Caco-2 (cell line): ENCODE data around the gene NINJ1. TPM values are rescaled to one million over a fixed set of nuclear protein-coding genes. Genes with fewer than 3 reads are reported as not detected.

Source experiments
- BruUV-seq: library from RNA; stranded (reverse); fragments of 400-500 nt; replicated peaks from 2 replicates; lab custom pipeline; 2021; lab: Mats Ljungman, UMichigan
- CTCF ChIA-PET: fragments of 300-600 bp; sonication (Branson Sonifier 250); formaldehyde crosslinking; loops from one replicate; lab custom pipeline; 2022; ENCODE audit warnings: antibody characterized with exemption; lab: Charles Lee
- POLR2A ChIA-PET: fragments of 300-600 bp; sonication (Branson Sonifier 250); formaldehyde crosslinking; loops from one replicate; lab custom pipeline; 2022; ENCODE audit warnings: antibody characterized with exemption; lab: Charles Lee
- DNase-seq, 2 experiments: peaks; one replicate each; pipeline versions ENCODE4 v3.0.0 to v3.0.0-alpha.2; 2020 to 2022
- H3K27me3 ChIP-seq: replicated peaks from 2 replicates; pipeline ENCODE4 v1.6.0; 2011; ENCODE audit warnings: low read length; ENCODE audit not compliant: control insufficient read depth, insufficient read depth
- H3K36me3 ChIP-seq: 2 replicates; pipeline ENCODE4 v1.5.1; 2011; ENCODE audit warnings: low read length; ENCODE audit not compliant: control insufficient read depth, insufficient read depth
- H3K4me1 ChIP-seq: fragments of 250-450 bp; sonication (Bioruptor Pico); 2 replicates; pipeline ENCODE4 v1.5.1; 2020; ENCODE audit warnings: mild to moderate bottlenecking
- H3K4me3 ChIP-seq: 2 replicates; pipeline ENCODE4 v1.5.1; 2011; ENCODE audit warnings: low read depth, mild to moderate bottlenecking, control low read depth, low read length
- H3K9me3 ChIP-seq: fragments of 250-450 bp; sonication (Bioruptor Pico); 2 replicates; pipeline ENCODE4 v1.5.1; 2020; ENCODE audit warnings: mild to moderate bottlenecking, moderate library complexity
- H3K27ac Mint-ChIP-seq: one replicate; pipeline ENCODE4 v1.8.0; 2022; ENCODE audit warnings: mixed read lengths; ENCODE audit not compliant: unreplicated experiment
- H3K27me3 Mint-ChIP-seq: one replicate; pipeline ENCODE4 v1.8.0; 2022; ENCODE audit warnings: mixed read lengths; ENCODE audit not compliant: insufficient read depth, unreplicated experiment
- H3K36me3 Mint-ChIP-seq: one replicate; pipeline ENCODE4 v1.8.0; 2022; ENCODE audit warnings: mild to moderate bottlenecking, mixed read lengths; ENCODE audit not compliant: insufficient read depth, unreplicated experiment
- H3K4me1 Mint-ChIP-seq: one replicate; pipeline ENCODE4 v1.8.0; 2022; ENCODE audit warnings: low read depth, mixed read lengths; ENCODE audit not compliant: unreplicated experiment
- H3K4me3 Mint-ChIP-seq: one replicate; pipeline ENCODE4 v1.8.0; 2022; ENCODE audit warnings: mild to moderate bottlenecking, moderate library complexity, mixed read lengths; ENCODE audit not compliant: unreplicated experiment
- H3K9me3 Mint-ChIP-seq: one replicate; pipeline ENCODE4 v1.8.0; 2022; ENCODE audit warnings: mixed read lengths; ENCODE audit not compliant: unreplicated experiment
- CTCF ChIP-seq, 2 experiments: fragments of 200-600 bp in 1 of 2; IDR thresholded peaks; 1 replicate in 1 of 2; 2 replicates in 1 of 2; pipeline versions ENCODE4 v1.5.1 to v1.8.0; 2011 to 2022; ENCODE audit warnings: antibody characterized with exemption in 1 of 2, control low read depth in 1 of 2, inconsistent platforms in 1 of 2, low read depth in 1 of 2, low read length in 1 of 2, mild to moderate bottlenecking in 1 of 2, moderate library complexity in 1 of 2; ENCODE audit not compliant: insufficient read depth in 1 of 2, severe bottlenecking in 1 of 2, unreplicated experiment in 1 of 2
- intact Hi-C: fragments of 100-400 bp; cut with micrococcal nuclease; formaldehyde crosslinking; loops from one replicate; pipeline ENCODE4 v1.10.0; 2022; ENCODE audit not compliant: unreplicated experiment
- total RNA-seq: library from RNA; stranded (reverse); gene quantifications from 2 replicates; pipeline ENCODE4 v1.2.3, GENCODE V29; 2022

The NINJ1 gene
- total RNA-seq, 1 experiment from 2014 or later: 35.6 TPM

- BruUV-seq: no TSS peak
- Mint-ChIP-seq H3K4me1 (no peaks in the 10 kb centered on the region), H3K36me3 (no peaks in the 10 kb centered on the region), H3K27ac (peak overlapping the region; percentile 63), H3K9me3 (no peaks in the 10 kb centered on the region), H3K4me3 (peak overlapping the region; percentile 75), H3K27me3 (no peaks in the 10 kb centered on the region)
- ChIA-PET CTCF (interaction anchor here (0.6 to 0.7 kb wide), 4 partner anchors 11 to 409 kb away, joined by 3 to 7 read pairs (median 3); no protein-coding TSS in a partner anchor), POLR2A (interaction anchor here (0.5 to 0.6 kb wide), 3 partner anchors 35 to 60 kb away, joined by 4 to 9 read pairs (median 5); no protein-coding TSS in a partner anchor)
- intact Hi-C loops: loop anchor here (5.0 kb wide), 1 partner anchor 38 kb away; the partner anchor contains the start of gene SUSD3
- DNase-seq: peak; percentile 97 to 98
- Histone ChIP-seq H3K27me3 (no peaks in the 10 kb centered on the region), H3K36me3 (no peaks in the 10 kb centered on the region), H3K4me3 (peak overlapping the region; percentile 38), H3K4me1 (peaks cover 7% of the 10 kb centered on the region; the same call in 1 of the 2 replicates), H3K9me3 (no peaks in the 10 kb centered on the region)
- TF ChIP-seq CTCF (IDR thresholded peaks at IDR 0.05; ENCODE audit: insufficient read depth in 1 of 2, low read depth in 1 of 2, low read length in 1 of 2, severe bottlenecking in 1 of 2, unreplicated experiment in 1 of 2): no peak
Observed at GRCh38 chr9:93095205-93096130, 38.6 kb downstream of the NINJ1 start.

GRCh38 chr9:93094658-93095204 is 39.3 kb downstream of the NINJ1 start:
- Mint-ChIP-seq H3K27me3 (no peaks in the 10 kb centered on the region), H3K9me3 (no peaks in the 10 kb centered on the region), H3K4me1 (no peaks in the 10 kb centered on the region), H3K27ac (peak overlapping the region; percentile 63), H3K4me3 (peak overlapping the region; percentile 75), H3K36me3 (no peaks in the 10 kb centered on the region)
- no peak for TF ChIP-seq CTCF (IDR thresholded peaks at IDR 0.05; ENCODE audit: insufficient read depth in 1 of 2, low read depth in 1 of 2, low read length in 1 of 2, severe bottlenecking in 1 of 2, unreplicated experiment in 1 of 2)
- H3K4me1 ChIP-seq: peaks cover 7% of the 10 kb centered on the region; the same call in 1 of the 2 replicates
- no peaks in the 10 kb centered on the region for H3K36me3 ChIP-seq
- ChIA-PET CTCF (interaction anchor here (0.7 kb wide), 1 partner anchor 14 kb away, joined by 7 read pairs; no protein-coding TSS in a partner anchor), POLR2A (no interaction called here)
- H3K4me3 ChIP-seq: peak overlapping the region; percentile 38
- intact Hi-C loops: loop anchor here (5.0 kb wide), 1 partner anchor 37 kb away; the partner anchor contains the start of gene SUSD3
- TSS peak; percentile 94 for BruUV-seq
- DNase-seq: no peak
- no peaks in the 10 kb centered on the region for H3K9me3 ChIP-seq
- no peaks in the 10 kb centered on the region for H3K27me3 ChIP-seq
